Activated CD8-positive, alpha-beta memory T cell treated with anti-CD3 and anti-CD28 coated beads for 24 hours (primary cell): ENCODE data around the gene ZBTB6.
A peak's percentile ranks its signal among the peaks of the same experiment; 100 is the strongest.
"Not testable (repeated sequence)": the region's sequence is repeated elsewhere in the genome, so short reads cannot be mapped to it uniquely, and the experiment has no call there.

Source experiments
- DNase-seq: peaks from one replicate; pipeline ENCODE4 v3.0.0-alpha.2; 2020

ZBTB6 gene

DNA sequence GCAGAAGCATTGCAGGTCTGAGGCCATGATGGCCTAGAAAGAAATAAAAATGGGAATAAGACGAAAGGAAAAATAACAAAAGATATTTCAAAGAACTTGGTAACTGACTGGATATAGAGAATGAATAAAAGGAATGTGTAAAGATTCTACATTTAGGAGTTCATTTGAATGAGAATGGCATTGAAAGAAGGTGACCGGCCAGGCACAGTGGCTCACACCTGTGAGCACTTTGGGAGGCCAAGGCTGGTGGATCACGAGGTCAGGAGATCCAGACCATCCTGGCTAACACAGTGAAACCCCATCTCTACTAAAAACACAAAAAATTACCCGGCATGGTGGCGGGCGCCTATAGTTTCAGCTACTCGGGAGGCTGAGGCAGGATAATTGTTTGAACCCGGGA is 9.6 kb upstream of the ZBTB6 start:
- DNase-seq = no peak

GRCh38 chr9:122918310-122918709 is 5.2 kb upstream of the ZBTB6 start:
- DNase-seq = no peak

DNA sequence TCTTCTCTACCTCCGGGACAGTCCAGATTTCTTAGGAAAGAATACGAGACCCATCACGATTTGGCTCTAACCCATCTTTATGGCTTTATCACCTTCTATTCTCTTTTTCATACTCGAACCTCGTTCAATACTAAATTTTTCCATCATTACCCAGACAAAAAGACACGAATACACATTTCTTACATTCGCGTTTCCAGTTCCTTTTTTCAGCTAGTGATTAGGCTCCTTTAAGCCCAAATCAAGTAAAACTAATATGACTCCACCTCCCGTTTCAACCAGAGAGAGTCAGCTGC is 506 bp downstream of the ZBTB6 start:
- no peak for DNase-seq

- not testable (repeated sequence) for DNase-seq
Measured at GRCh38 chr9:122906122-122906521, 7.0 kb downstream of the ZBTB6 start.

GRCh38 chr9:122904823-122905710 is 8.1 kb downstream of the ZBTB6 start, which contains the start of gene RC3H2:
Gene RC3H2 (minus strand): TSS chr9:122905359. CDS start chr9:122897509, 7,850 bp downstream.
- DNase-seq = peak; percentile 97

GRCh38 chr9:122904466-122904822 is 8.7 kb downstream of the ZBTB6 start:
- no peak for DNase-seq

GRCh38 chr9:122900791-122901190 is 12.3 kb downstream of the ZBTB6 start:
- DNase-seq = no peak

- no peak for DNase-seq
Measured at GRCh38 chr9:122897969-122898368, 15.2 kb downstream of the ZBTB6 start.

- no peak for DNase-seq
Measured at GRCh38 chr9:122888480-122888879, 24.6 kb downstream of the ZBTB6 start.

DNA sequence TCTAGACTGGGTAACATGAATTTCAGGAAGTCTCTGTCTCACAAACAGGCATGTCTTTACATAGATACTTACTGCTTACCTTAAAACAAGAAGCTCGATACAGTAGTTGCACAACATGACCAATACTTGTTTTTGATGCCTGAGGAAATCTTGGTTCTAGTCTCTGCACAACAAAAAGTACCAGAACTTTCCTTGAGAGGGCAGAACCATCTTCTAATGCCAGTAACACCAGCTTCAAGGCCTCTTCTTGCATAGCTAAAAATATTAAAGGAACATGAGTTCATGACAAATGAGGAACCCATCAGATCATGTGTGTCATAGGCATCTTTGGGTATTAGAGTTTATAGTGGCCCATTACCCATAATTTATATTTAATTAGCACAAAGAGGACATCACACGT is 30.0 kb downstream of the ZBTB6 start:
- DNase-seq = no peak

GRCh38 chr9:122879443-122879842 is 33.7 kb downstream of the ZBTB6 start:
- DNase-seq = no peak

DNA sequence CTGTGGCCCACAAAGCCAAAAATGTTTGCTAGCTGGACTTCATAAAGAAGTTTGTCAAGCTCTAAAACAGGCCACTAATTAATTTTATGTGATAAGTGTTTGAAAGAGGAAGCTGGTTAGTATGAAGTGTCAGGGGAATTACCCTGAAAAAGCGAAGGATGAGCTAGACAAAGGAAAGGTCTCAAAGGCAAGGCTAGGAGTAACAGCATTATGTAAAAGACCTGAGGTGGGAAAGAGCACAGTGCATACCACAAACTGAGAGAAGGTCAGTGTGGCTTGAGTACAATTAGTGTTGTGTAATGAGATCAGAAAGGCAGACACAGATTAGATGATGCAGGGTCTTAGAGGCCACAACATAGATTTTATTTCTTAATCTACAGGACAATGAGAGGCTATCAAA is 37.6 kb downstream of the ZBTB6 start:
- DNase-seq = no peak

- not testable (repeated sequence) for DNase-seq
Measured at GRCh38 chr9:122867276-122867675, 45.8 kb downstream of the ZBTB6 start.

DNA sequence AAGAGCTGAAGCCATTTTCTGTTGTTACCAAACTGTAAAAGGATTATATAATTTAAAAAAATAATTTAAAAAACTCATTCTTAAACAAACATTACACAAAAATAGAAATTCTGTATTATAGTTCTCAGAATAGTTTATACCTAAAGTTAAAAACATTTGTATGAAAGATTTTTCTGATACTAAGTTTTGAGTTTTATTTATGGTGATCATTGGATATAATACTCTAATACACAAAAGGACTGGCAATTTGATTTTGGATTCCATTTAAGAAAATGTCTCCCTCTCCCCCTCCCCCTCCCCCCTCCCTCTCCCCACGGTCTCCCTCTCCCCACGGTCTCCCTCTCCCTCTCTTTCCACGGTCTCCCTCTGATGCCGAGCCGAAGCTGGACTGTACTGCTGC is 47.0 kb downstream of the ZBTB6 start:
- no peak for DNase-seq

DNA sequence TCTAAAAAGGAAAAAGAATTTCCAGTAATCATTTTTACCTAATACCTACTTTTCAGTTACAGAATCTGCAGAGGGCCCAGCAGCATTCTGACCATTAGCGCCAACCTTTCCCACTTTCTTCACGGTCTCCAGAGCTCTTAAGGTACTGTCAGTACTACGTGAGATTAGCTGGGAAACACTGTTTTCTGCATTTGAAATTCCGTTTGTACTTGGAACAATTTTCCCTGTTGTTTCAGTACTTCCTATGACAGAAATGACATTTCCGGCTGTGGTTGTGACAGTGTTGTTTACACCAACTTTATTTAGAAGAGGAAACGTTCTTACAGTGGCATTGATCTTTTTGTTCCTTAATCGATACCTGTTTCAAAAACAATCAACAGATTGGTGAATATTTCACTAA is 47.8 kb downstream of the ZBTB6 start:
- no peak for DNase-seq

DNA sequence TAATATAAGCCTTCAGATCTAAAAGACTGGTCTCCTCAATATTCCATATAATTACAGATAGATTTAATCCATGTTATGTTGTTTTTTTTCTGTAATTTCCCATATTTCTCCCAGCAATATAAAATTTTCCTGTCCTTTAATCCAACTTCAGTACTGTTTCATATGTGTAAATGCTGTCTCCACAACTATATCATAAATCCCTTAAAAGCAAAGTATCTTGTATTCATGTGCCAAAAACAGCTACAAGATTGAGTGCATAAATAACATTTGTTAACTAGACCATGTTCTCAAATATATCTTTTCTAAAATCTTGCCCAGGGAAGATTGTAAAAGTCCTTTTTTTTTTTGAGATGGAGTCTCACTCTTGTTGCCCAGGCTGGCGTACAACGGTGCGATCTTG is 49.7 kb downstream of the ZBTB6 start:
- no peak for DNase-seq

GRCh38 chr9:122860319-122861142 is 52.6 kb downstream of the ZBTB6 start:
- no peak for DNase-seq
